Activated naive CD4-positive, alpha-beta T cell treated with anti-CD3 and anti-CD28 coated beads, Interleukin-2, amount 50 U/mL, for 24 hours (primary cell): ENCODE data around the gene C19orf38.

Experiments used
- H3K27ac Mint-ChIP-seq: one replicate; pipeline ENCODE4 v1.8.0; 2021; ENCODE audit warnings: mild to moderate bottlenecking, mixed read lengths
- H3K27me3 Mint-ChIP-seq: one replicate; pipeline ENCODE4 v1.8.0; 2021; ENCODE audit warnings: mixed read lengths
- H3K36me3 Mint-ChIP-seq: one replicate; pipeline ENCODE4 v1.8.0; 2021; ENCODE audit warnings: mixed read lengths
- H3K4me1 Mint-ChIP-seq: one replicate; pipeline ENCODE4 v1.8.0; 2021; ENCODE audit warnings: mixed read lengths
- H3K4me3 Mint-ChIP-seq: one replicate; pipeline ENCODE4 v1.8.0; 2021; ENCODE audit warnings: mild to moderate bottlenecking, mixed read lengths
- H3K9me3 Mint-ChIP-seq: one replicate; pipeline ENCODE4 v1.8.0; 2021; ENCODE audit warnings: mixed read lengths

Gene C19orf38, protein sequence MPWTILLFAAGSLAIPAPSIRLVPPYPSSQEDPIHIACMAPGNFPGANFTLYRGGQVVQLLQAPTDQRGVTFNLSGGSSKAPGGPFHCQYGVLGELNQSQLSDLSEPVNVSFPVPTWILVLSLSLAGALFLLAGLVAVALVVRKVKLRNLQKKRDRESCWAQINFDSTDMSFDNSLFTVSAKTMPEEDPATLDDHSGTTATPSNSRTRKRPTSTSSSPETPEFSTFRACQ

GRCh38 chr19:10848230-10848856 lies at the start of gene C19orf38:
Gene C19orf38, plus strand, starts transcription at chr19:10848415. Its CDS starts 94 bp downstream, at chr19:10848509.
- H3K4me1 Mint-ChIP-seq, result peaks cover 5% of the 10 kb centered on the region
- peaks cover 5% of the 10 kb centered on the region for H3K36me3 Mint-ChIP-seq
- no peaks in the 10 kb centered on the region for H3K9me3 Mint-ChIP-seq
- H3K4me3 Mint-ChIP-seq, result peak within 1 kb of the TSS; percentile 15
- H3K27ac Mint-ChIP-seq, result no peak within 1 kb of the TSS
- no peaks in the 10 kb centered on the region for H3K27me3 Mint-ChIP-seq

- Mint-ChIP-seq H3K4me1 (peaks cover 19% of the 10 kb centered on the region), H3K9me3 (no peaks in the 10 kb centered on the region), H3K36me3 (peaks cover 13% of the 10 kb centered on the region), H3K27me3 (no peaks in the 10 kb centered on the region), H3K27ac (no peak overlapping the region), H3K4me3 (no peak overlapping the region)
These were observed 47.7 kb upstream of the C19orf38 start for GRCh38 chr19:10800488-10800887.

- no peaks in the 10 kb centered on the region for H3K9me3 Mint-ChIP-seq
- no peak overlapping the region for H3K4me3 Mint-ChIP-seq
- H3K27me3 Mint-ChIP-seq, result no peaks in the 10 kb centered on the region
- peaks cover 12% of the 10 kb centered on the region for H3K36me3 Mint-ChIP-seq
- peaks cover 13% of the 10 kb centered on the region for H3K4me1 Mint-ChIP-seq
- H3K27ac Mint-ChIP-seq, result no peak overlapping the region
These were observed 45.7 kb upstream of the C19orf38 start for GRCh38 chr19:10802479-10802878.

- H3K36me3 Mint-ChIP-seq, result peaks cover 13% of the 10 kb centered on the region
- H3K4me1 Mint-ChIP-seq, result peaks cover 9% of the 10 kb centered on the region
- no peaks in the 10 kb centered on the region for H3K27me3 Mint-ChIP-seq
- no peak overlapping the region for H3K4me3 Mint-ChIP-seq
- peak overlapping the region; percentile 74 for H3K27ac Mint-ChIP-seq
- H3K9me3 Mint-ChIP-seq, result no peaks in the 10 kb centered on the region
These were observed 45.0 kb upstream of the C19orf38 start for GRCh38 chr19:10803252-10803651.

- Mint-ChIP-seq H3K4me3 (no peak overlapping the region), H3K27me3 (no peaks in the 10 kb centered on the region), H3K36me3 (peaks cover 18% of the 10 kb centered on the region), H3K27ac (peak overlapping the region; percentile 57), H3K4me1 (peaks cover 16% of the 10 kb centered on the region), H3K9me3 (no peaks in the 10 kb centered on the region)
These were observed 43.0 kb upstream of the C19orf38 start for GRCh38 chr19:10805065-10805757.

GRCh38 chr19:10805758-10806247 lies 42.4 kb upstream of the C19orf38 start:
- Mint-ChIP-seq H3K4me3 (no peak overlapping the region), H3K9me3 (no peaks in the 10 kb centered on the region), H3K27ac (no peak overlapping the region)

GRCh38 chr19:10808937-10809649 lies 39.1 kb upstream of the C19orf38 start:
- no peaks in the 10 kb centered on the region for H3K27me3 Mint-ChIP-seq
- H3K27ac Mint-ChIP-seq, result peak overlapping the region; percentile 19
- H3K4me3 Mint-ChIP-seq, result no peak overlapping the region
- peaks cover 22% of the 10 kb centered on the region for H3K4me1 Mint-ChIP-seq
- no peaks in the 10 kb centered on the region for H3K9me3 Mint-ChIP-seq
- H3K36me3 Mint-ChIP-seq, result peaks cover 15% of the 10 kb centered on the region

More at GRCh38 chr19:10805758-10806247, 42.4 kb upstream of the C19orf38 start:
- peaks cover 18% of the 10 kb centered on the region for H3K36me3 Mint-ChIP-seq
- H3K27me3 Mint-ChIP-seq, result no peaks in the 10 kb centered on the region
- peaks cover 16% of the 10 kb centered on the region for H3K4me1 Mint-ChIP-seq

- Mint-ChIP-seq H3K4me3 (no peak overlapping the region), H3K27me3 (no peaks in the 10 kb centered on the region), H3K9me3 (no peaks in the 10 kb centered on the region), H3K36me3 (peaks cover 15% of the 10 kb centered on the region), H3K27ac (no peak overlapping the region), H3K4me1 (peaks cover 27% of the 10 kb centered on the region)
These were observed 38.4 kb upstream of the C19orf38 start for GRCh38 chr19:10809651-10810285.

DNA sequence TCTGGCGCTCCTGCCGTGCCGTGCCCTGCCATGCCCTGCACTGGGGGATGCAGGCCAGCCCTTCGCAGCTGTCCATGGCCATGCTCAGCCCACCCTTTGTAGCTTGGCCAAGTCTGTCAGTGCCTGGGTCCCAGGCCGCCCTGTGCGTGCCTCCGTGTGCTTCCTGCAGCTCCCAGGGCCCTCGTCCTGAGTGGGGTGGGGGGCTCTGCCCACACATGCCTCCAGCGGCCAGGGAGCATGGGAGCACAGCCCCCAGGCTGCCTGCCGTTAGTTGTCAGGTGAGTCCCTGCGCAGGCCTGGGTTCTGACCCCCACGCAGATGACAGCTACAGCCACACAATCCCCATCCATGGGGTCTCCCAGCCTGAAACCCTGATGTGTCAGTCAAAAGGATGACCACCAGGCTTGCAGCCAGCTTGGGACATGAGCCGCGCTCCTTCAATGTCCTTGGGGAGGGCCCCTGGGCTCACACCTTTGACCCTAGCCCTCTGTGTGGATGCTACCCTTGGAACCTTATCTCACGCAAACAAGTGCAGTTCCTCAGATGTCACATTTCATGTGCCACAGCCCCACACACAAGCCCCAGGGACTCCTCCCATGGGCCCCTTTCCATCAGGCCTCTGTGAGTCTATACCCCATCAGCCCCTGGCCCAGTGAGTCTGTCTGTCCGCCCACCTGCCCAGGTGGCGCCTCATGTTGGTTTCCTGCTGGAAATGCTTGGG lies 36.7 kb upstream of the C19orf38 start:
- Mint-ChIP-seq H3K4me3 (no peak overlapping the region), H3K36me3 (peaks cover 11% of the 10 kb centered on the region), H3K27me3 (no peaks in the 10 kb centered on the region), H3K4me1 (peaks cover 27% of the 10 kb centered on the region), H3K9me3 (no peaks in the 10 kb centered on the region), H3K27ac (no peak overlapping the region)

DNA sequence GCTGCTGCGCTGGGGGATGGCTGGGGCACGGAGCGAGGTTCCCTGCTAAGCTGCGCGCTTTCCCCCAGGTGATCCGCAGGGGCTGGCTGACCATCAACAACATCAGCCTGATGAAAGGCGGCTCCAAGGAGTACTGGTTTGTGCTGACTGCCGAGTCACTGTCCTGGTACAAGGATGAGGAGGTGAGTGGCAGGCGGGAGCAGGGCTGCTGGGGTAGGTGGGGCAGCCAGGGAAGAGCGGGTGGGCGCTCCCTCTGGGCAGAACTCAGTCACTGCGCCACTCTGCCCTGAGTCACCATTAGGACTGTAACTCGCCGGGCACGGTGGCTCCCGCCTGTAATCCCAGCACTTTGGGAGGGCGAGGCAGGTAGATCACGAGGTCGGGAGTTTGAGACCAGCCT lies 36.0 kb upstream of the C19orf38 start:
- H3K27me3 Mint-ChIP-seq, result no peaks in the 10 kb centered on the region
- H3K4me3 Mint-ChIP-seq, result no peak overlapping the region
- H3K4me1 Mint-ChIP-seq, result peaks cover 27% of the 10 kb centered on the region
- no peaks in the 10 kb centered on the region for H3K9me3 Mint-ChIP-seq
- H3K36me3 Mint-ChIP-seq, result peaks cover 11% of the 10 kb centered on the region
- H3K27ac Mint-ChIP-seq, result no peak overlapping the region

- Mint-ChIP-seq H3K4me3 (no peak overlapping the region), H3K4me1 (peaks cover 27% of the 10 kb centered on the region), H3K27me3 (no peaks in the 10 kb centered on the region), H3K9me3 (no peaks in the 10 kb centered on the region), H3K36me3 (peaks cover 11% of the 10 kb centered on the region), H3K27ac (peak overlapping the region; percentile 65)
These were observed 35.3 kb upstream of the C19orf38 start for GRCh38 chr19:10812902-10813404.

DNA sequence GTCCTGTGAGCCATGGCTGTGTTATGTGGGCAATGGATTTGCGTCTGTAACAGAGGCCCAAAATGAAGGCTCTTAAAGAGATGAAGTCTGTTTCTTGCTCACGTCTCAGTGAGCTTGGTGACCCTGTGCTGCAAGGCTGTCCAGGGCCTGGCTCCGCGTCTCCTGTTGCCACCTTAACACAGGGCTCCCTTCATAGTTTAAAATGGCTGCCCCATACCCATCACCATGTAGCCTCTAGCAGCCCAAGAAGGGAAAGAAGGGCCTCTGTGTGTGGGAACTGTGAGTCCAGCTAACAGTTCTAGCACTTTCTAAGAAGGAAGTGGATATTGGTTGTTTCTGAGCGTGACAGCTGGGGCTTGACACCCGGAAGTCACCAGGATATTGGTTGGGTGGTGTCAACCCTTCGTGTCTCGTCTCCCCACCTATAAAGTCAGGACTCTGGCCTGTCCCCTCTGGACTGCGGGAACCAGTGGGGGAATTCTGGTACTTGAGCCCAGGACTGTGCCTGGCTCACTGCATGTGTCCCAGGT lies 33.1 kb upstream of the C19orf38 start:
- no peak overlapping the region for H3K4me3 Mint-ChIP-seq
- H3K36me3 Mint-ChIP-seq, result peaks cover 6% of the 10 kb centered on the region
- H3K27ac Mint-ChIP-seq, result no peak overlapping the region
- H3K27me3 Mint-ChIP-seq, result no peaks in the 10 kb centered on the region
- H3K4me1 Mint-ChIP-seq, result peaks cover 12% of the 10 kb centered on the region
- H3K9me3 Mint-ChIP-seq, result no peaks in the 10 kb centered on the region

DNA sequence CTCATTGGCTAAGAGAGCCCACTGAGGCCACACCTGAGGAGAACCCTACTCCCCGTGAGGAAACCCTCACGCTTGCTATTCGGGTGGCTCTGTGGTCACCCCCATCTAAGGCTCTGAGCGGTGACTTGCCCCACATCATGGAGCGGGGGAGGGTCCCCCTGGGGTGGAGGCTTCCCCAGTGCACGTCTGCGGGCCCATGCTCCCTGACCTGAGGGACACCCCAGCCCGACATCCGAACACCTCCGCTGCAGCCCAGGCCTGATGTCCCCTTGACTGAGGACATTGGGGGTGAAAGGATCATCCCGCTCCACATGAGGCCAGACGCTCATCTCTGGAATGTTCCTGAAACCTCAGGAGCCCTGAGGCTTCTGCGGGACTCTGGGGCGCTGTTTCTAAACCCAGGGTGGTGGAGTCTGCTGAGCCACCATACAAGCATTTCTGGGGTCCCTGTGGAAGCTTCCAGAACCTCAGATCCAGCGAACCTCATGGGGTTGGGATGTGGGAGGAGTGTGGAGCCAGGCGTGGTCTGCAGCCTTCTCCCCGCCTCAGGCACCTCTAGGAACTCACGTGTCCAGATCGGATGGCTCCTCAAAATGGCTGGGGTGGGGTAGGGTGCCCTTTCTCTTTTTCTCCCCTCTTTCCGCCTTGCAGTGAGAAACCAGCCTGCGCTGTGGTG lies 32.1 kb upstream of the C19orf38 start:
- H3K9me3 Mint-ChIP-seq, result no peaks in the 10 kb centered on the region
- H3K27me3 Mint-ChIP-seq, result no peaks in the 10 kb centered on the region
- H3K36me3 Mint-ChIP-seq, result peaks cover 11% of the 10 kb centered on the region
- H3K4me3 Mint-ChIP-seq, result no peak overlapping the region
- H3K27ac Mint-ChIP-seq, result peak overlapping the region; percentile 14
- peaks cover 16% of the 10 kb centered on the region for H3K4me1 Mint-ChIP-seq

- no peak overlapping the region for H3K4me3 Mint-ChIP-seq
- H3K36me3 Mint-ChIP-seq, result peaks cover 11% of the 10 kb centered on the region
- no peaks in the 10 kb centered on the region for H3K27me3 Mint-ChIP-seq
- peaks cover 16% of the 10 kb centered on the region for H3K4me1 Mint-ChIP-seq
- no peak overlapping the region for H3K27ac Mint-ChIP-seq
- H3K9me3 Mint-ChIP-seq, result no peaks in the 10 kb centered on the region
These were observed 31.5 kb upstream of the C19orf38 start for GRCh38 chr19:10816691-10817090.
